Fibroblast of lung (primary cell): ENCODE data around the gene C1QL1.

Experiments used
- CTCF ChIP-seq, 2 donors: IDR thresholded peaks in 1 of 2; conservative IDR thresholded peaks in 1 of 2; 1 replicate in 1 of 2; 2 replicates in 1 of 2; pipeline ENCODE4 v1.5.1; 2011 to 2012; ENCODE audit warnings: low read length in 2 of 2, control low read depth in 1 of 2, inconsistent platforms in 1 of 2, low read depth in 1 of 2, mild to moderate bottlenecking in 1 of 2
- EZH2 ChIP-seq: IDR thresholded peaks from 2 replicates; pipeline ENCODE4 v1.5.1; 2012; ENCODE audit warnings: low read length, control low read depth, mild to moderate bottlenecking; ENCODE audit errors: missing control alignments

GRCh38 chr17:44968225-44969143 is at the start of gene C1QL1:
- TF ChIP-seq CTCF (conservative IDR thresholded peaks at IDR 0.05 in 1 of 2, IDR thresholded peaks at IDR 0.05 in 1 of 2; ENCODE audit: low read depth in 1 of 2, low read length in 2 of 2) = peak; percentile 3 to 28
- TF ChIP-seq EZH2 = peak; percentile 46
